ENCODE measurements around the gene FBXL16.
A peak's percentile ranks its signal among the peaks of the same experiment; 100 is the strongest.
"Not testable (repeated sequence)": the region's sequence is repeated elsewhere in the genome, so short reads cannot be mapped to it uniquely, and the experiment has no call there.

FBXL16 gene, protein sequence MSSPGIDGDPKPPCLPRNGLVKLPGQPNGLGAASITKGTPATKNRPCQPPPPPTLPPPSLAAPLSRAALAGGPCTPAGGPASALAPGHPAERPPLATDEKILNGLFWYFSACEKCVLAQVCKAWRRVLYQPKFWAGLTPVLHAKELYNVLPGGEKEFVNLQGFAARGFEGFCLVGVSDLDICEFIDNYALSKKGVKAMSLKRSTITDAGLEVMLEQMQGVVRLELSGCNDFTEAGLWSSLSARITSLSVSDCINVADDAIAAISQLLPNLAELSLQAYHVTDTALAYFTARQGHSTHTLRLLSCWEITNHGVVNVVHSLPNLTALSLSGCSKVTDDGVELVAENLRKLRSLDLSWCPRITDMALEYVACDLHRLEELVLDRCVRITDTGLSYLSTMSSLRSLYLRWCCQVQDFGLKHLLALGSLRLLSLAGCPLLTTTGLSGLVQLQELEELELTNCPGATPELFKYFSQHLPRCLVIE

DNA sequence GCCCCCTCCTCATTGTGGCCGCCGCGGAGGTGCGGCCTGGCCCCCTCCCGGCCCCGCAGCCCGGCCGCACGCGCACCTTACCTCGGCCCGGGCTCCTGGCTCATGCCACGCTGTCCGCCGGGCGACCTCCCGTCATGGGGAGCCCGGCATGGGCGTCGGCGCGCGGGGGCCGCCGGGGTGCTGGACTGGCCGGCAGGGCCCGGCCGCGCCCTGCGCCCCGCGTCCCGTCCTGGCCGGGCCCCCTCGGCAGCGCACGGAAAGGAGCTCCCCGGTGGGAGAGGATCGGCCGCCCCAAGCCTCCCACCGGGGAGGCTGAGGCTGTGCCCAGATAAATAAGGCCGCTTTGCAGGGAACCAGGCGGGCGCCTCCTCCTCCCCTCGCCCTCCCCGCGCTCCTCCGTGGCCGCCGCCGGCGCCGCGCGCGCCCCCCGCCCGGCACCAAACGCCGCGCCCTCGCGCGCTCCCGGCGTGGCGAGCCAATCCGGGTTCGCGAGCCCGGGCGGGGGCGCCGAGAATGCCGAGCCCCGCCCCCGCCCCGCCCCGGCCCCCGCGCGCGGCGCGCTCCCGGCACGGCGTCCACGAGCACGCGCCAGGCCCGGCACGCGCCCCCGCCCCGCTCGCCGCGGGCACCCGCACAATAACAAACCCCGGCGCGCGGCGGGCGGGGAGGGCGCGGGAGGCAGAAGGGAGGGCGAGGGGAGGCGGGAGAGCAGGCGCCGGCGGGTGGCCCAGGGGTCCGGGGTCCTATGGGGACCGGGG is at the start of gene FBXL16:
FBXL16 (minus strand) TSS at position 371 of the 758 bp plus-strand sequence. CDS start 8,396 bp downstream, outside the sequence.
- peak; percentile 40 for FAIRE-seq
- DNase-seq (ENCODE audit: low spot score): peak; percentile 92

DNA sequence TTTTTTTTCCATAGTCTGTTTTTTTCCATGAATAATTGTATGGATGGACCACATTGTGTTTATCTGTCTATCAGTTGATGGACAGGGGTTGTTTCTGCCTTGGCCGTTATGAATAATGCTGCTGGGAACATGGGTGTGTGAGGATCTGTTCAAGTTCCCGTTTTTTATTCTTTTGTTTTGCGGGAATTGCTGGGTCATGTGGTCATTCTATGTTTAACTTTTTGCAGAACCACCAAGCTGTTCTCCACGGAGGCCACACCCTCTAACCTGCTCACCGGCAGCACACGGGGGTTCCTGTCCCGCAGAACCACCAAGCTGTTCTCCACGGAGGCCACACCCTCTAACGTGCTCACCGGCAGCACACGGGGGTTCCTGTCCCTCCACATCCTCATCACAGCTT is 49.1 kb upstream of the FBXL16 start:
- no peak for FAIRE-seq
- DNase-seq (ENCODE audit: low spot score): no peak

DNA sequence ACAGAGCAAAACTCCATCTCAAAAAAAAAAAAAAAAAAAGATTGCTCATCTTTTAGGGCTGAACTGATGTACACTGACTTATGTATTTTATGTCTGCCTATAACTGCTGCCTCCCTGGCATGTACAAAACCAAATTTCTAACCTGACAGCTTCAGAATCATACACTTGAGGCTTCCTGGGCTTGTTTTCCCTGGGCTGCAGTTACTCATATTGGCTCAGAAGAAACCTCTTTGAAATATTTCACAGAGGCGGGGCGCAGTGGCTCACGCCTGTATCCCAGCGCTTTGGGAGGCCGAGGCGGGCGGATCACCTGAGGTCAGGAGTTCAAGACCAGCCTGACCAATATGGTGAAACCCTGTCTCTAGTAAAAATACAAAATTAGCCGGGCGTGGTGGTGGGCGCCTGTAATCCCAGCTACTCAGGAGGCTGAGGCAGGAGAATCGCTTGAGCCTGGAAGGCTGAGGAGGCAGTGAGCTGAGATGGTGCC is 48.6 kb upstream of the FBXL16 start:
- DNase-seq (ENCODE audit: low spot score); FAIRE-seq: not testable (repeated sequence)

DNA sequence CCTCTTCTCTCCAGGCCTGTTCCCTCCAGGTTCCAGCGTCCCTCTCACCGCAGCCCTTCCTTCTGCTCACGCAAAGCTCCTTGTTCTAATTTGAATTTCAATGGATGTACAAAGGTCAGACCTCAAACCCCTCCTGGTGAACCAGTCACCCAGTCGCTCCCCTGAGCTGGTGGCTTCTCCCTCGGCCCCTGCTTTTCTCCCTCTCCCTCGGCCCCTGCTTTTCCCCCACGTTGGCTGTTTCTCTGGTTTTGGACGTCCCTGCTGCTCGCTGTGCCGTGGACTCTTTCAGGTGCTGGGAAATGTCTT is 46.4 kb upstream of the FBXL16 start:
- FAIRE-seq (no peak), DNase-seq (ENCODE audit: low spot score) (no peak)

DNA sequence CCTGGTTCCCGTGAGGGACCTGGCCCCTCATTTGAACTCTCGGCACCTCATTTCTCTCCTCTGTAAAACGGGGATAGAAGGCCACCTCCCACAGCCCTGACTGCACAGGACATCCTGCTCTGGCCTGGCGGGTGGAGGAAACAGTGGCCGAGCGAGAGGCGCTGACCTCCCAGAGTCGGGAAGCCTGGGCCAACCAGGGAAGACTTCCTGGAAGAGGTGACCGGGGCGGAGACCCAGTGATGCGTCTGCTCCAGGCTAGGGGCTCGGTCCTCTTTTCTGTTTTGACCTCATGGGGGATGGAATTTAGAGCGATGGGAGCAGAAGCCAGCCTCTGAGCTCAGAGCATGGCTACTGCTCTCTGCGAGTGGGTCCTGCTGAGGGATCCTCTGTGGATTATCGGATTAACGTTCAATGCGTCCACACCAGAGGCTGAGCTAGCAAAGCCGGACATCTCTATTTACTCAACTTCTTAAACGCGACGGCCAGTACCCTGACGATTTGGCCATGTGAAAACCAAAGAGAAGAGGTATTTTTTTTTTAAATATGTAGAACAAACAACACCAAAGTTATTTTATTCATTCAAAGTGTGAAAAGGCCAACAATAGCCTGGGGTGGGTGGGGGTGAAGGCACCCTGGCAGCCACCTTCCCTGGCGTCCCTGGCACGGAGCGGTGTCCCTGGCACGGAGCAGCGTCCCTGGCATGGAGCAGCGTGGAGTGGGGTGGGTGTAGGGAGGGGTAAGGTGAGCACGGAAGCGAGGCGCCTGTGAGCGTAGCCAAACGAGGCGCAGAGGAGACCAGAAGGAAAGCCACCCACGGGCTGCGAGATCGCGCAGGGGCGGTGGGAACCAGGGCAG is 45.8 kb upstream of the FBXL16 start:
- no peak for FAIRE-seq
- no peak for DNase-seq (ENCODE audit: low spot score)

DNA sequence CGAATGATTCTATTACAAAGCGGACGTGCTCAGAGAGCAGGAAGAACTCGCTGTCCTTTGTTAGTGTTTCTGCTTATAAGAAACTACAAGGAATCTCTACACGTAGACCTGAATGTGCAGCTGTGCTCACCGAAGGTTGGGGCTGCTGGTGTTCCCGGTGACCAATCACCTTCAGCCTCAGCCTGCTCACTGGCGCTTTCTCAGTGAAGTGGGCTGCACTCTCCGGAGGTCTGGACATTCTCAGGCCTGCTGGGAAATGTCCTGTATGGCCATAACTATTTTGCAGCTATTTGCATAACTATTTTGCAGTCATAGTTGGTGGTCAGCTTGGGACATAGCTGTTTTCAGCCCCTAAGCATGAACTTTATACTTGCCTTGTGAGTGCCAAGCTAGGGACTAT is 44.9 kb upstream of the FBXL16 start:
- FAIRE-seq: no peak
- no peak for DNase-seq (ENCODE audit: low spot score)

DNA sequence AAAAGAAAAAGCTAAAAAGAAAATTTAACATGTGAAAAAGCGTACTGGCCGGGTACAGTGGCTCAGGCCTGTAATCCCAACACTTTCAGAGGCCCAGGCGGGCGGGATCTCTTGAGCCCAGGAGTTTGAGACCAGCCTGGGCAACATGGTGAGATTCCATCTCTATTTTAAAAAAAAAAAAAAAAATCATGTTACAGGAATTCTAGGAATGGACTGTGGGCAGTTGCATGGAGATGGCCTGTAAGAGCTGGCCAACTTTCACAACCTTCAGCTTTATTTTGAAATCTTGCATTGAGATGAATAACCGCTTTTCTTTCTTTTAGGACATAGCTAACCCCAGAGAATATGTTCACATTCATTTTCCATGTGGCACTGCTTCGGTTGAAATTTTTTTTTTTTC is 43.4 kb upstream of the FBXL16 start:
- DNase-seq (ENCODE audit: low spot score): no peak
- FAIRE-seq: no peak

DNA sequence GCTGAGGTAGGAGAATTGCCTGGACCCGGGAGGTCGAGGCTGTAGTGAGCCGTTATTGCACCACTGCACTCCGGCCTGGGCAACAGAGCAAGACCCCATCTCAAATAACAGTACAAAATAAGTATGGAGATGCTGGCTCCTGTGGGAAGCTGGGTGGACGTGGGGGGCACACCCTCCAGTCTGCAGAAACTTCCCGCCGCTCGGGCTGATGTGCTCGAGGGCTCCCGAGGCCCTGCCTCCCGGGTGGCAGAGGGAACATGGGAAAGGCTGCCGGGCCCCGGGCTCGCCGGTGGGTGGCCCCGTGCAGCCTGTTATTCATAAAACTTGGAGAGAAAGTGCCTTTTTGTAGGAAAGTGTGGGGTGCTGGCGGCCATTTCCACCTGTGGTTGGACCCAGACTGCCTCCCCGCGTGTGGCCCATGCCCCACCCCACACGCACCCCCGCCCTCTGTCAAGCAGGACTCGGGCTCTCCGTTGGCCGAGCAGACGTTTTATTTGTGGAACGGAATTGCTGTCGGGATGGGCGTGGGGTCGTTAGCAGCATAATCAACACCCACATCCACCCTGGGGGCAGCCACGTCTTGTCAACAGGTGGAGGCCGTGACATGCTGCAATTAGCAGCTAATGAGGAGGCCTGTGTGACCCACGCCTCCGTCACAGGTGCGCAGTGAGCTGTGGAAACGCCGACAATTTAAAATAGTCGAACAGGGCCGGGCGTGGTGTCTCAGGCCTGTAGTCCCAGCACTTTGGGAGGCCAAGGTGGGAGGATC is 42.6 kb upstream of the FBXL16 start:
- FAIRE-seq (no peak), DNase-seq (ENCODE audit: low spot score) (no peak)

DNA sequence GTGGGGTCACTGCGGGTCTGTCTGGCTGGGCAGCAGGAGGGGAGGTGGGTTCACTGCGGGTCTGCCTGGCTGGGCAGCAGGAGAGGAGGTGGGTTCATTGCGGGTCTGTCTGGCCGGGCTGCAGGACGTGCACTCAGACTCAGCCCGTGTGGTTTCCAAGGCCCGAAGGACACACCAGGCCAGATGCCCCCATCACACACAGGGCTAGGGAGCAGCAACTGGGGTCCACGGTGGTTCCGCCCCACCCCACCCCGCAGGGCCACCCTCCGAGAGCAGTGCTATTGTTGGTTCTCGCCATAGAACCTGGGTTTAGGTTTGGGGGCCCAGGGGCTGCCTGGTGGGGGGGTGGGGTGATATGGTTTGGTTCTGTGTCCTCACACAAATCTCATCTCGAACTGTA is 41.0 kb upstream of the FBXL16 start:
- no peak for FAIRE-seq

DNA sequence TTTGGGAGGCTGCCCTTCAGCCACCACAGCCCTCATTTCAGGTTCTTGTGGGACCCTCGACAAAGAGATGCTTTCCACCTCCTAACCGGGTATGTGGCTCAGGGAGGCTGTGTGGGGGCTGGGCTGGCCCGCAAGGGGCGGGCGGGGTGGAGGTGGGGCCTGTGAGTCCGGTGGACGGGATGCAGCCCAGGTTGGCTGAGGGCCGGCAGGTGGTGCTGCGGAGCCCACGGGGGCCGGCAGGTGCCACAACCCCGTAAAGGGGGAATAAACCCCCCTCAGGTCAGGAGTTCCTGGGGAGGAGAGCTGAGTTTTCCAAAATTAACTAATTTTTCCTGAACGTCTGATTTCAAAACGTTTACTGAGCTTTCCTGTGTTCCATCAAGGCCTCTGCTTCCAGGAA is 40.1 kb upstream of the FBXL16 start:
- peak; percentile 68 for DNase-seq (ENCODE audit: low spot score)
- FAIRE-seq: peak; percentile 9

More for the DNA sequence above, 41.0 kb upstream of the FBXL16 start:
- no peak for DNase-seq (ENCODE audit: low spot score)

DNA sequence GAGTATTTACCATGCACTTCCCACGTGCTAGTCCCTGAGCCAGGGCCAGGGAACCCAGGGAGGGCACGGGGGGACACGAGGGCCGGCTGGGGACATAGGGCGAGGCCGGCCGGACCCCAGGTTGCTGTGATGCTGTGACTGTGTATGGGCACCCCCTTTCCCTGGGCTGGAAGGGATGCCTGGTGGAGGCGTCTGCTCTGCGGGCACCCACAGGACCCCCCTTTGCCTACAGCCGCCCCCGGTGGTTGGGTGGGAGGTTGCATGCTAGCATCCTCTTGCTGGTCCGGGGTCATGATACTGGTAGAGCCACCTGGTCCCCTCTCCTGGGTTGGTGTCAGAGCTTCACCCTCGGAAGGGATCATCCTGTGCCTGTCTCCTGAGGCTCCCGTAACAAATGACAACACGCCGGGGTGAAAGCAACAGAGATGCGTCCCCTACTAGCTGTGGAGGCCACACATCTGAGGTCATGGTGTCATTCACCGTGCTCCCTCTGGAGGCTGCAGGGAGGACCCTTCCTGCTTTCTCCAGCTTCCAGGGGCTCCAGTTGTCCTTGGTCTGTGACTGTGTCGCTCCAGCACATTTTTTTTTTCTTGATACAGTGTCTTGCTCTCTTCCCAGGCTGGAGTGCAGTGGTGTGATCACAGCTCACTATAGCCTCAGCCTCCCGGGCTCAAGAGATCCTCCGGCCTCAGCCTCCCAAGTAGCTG is 38.3 kb upstream of the FBXL16 start:
- FAIRE-seq (no peak), DNase-seq (ENCODE audit: low spot score) (no peak)

DNA sequence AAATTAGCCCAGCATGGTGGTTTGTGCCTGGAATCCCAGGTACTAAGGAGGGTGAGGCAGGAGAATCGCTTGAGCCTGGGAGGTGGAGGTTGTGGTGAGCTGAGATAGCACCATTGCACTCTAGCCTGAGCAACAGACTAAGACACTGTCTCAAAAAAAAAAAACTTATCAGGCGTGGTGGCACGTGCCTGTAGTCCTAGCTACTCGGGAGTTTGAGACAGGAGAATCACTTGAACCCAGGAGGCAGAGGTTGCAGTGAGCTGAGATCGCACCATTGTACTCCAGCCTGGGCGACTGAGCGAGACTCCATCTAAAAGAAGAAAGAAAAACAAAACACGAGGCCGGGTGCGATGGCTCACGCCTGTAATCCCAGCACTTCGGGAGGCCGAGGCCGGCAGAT is 37.3 kb upstream of the FBXL16 start:
- DNase-seq (ENCODE audit: low spot score); FAIRE-seq: not testable (repeated sequence)

DNA sequence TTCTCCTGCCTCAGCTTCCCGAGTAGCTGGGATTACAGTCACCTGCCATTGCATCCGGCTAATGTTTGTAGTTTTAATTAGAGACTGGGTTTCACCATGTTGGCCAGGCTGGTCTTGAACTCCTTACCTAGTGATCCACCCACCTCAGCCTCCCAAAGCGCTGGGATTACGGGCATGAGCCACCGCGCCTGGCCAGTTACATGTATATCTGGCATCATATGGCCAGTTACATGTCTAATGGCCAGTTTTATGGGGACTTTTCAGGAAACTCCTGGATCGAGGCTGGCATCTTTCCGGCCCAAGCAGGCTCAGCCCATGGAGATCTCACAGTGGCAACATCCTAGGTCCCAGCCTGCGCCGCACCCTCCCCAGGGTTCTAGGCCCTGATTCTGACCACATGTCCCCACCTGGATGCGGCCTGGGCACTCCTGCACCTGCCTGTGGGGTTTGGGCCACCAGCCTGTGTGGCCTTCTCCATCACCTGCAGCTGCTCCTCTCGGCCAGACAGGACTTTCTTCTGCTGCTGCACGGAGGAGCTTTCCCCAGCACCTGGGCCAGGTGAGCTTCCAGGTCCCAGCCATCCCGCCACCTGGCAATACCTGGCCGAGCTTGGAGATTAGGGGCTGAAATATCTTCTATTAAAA is 36.5 kb upstream of the FBXL16 start:
- no peak for FAIRE-seq
- DNase-seq (ENCODE audit: low spot score): no peak

DNA sequence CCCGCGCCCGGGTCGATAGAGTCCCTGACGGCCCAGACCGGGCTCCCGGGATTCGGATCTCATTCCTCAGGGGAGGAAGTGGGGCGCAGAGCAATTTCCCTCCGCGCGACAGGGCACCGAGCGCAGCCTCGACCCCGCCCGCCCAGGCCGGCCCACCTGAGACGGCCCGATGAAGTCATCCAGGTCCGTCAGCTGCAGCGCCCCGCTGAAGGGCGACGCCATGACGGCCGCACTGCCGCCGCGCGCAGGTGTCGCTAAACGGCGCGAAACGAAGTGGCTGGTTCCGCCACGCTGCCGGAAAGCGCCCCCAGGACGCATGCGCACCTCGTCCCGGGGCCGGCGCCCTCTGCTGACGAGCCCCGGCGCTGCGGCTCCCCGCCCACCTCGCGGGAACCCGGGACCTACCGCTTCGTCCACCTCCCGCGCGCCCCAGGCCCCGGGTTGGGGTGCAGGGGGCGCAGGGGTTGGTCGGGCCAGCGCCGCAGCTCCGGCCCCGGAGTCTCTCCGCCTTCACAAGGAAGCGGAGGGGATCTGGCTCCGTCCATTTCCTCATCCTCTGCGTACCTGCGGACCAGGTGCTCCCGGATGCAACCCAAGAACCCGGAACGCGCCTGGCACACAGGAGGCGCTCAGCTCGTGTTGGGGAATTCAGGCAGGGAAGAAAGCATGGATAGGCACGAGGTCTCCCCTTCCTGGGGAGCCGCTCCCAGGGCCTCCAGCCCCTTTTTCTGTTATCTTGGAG is 35.3 kb upstream of the FBXL16 start, which contains the start of gene CIAO3:
CIAO3 (minus strand) TSS at position 234 of the 742 bp plus-strand sequence; CDS start at position 222, 12 bp downstream.
- FAIRE-seq (peak; percentile 77), DNase-seq (ENCODE audit: low spot score) (peak; percentile 93)

DNA sequence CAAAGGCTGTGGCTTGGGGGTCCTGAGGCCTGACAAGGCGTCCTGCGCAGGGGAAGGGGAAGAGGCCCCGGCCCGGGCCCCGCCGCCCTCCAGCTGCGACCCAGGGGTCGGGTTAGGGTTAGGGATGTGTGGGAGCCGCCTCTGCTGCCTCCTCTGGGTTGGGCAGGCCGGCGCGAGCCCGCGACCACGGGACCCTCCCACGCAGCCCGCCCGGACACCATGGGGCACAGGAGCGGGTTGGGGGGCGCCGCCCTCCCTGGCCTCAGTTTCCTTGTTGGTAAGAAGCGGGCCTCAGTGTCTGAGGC is 34.8 kb upstream of the FBXL16 start:
- DNase-seq (ENCODE audit: low spot score) (no peak), FAIRE-seq (no peak)

DNA sequence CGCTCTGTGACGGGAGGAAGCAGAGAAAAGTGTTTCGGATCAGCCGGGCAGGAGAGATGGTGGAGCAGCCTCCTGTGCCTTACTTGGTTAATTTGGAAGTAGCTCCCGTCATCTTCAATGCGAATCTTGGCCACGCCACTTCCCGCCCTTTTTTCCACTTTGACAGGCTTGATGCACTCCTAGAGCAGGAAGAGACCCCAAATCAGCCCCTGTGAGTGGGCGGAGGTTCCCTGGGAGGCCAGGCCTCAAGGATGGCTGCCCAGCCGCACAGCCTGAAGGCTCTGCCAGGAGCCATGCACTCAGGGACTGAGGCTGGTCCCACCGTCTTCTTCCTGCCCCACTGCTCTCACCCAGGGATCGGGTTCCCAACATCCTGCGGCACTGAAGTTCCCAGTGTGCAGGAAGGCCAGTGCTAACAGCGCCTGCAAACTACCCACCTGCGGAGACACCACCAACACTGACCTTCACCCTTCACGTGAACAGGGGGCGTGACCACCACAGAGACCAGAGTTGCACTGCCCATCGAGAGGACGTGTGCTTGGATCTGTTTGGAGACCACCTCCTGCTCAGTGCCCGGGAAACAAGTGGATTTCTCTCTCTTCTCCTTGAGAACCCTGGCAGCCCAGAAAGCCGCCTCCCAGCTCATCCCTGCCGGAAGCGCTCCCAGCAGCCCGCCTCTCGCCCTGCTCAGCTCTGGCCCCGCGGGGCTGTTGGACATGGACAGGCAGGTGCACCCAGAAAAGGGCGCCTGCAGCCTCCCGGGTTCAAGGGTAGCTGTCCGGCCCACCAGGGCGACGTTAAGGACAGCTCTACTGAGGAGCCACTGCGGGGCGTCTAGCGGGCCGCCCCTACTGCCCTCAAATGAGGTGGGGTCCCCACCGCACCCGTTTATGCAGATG is 34.2 kb upstream of the FBXL16 start:
- FAIRE-seq (no peak), DNase-seq (ENCODE audit: low spot score) (no peak)

DNA sequence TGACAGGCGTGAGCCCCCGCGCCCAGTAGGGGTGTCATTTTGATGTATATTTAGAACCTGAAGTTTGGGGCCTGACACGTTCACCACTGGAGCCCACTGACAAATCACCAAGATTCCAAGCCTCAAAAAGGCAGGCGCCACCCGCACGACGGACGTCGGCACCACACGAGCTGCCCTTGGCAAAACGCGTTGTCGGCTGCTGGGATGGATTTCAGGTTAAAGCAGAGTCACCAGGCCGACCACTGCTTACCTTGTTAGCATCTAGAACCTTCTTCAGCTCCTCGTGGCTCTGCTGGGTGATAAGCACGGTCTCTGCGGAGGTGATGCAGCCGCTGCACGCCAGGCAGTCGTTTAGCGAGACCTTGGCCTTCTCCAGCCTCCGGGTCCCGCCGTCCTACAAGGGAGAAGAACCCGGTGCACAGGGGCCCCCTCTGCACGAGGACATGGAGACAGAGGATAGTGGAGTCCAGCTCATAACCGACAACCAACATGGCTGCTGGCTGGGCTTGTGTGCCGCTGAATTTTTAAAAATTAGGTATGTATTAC is 31.4 kb upstream of the FBXL16 start:
- FAIRE-seq (no peak), DNase-seq (ENCODE audit: low spot score) (no peak)
